H1 (cell line): ENCODE measurements around the gene ZBTB25. TPM values are rescaled to one million over a fixed set of nuclear protein-coding genes. Genes with fewer than 3 reads are reported as not detected.
A peak's percentile ranks its signal among the peaks of the same experiment; 100 is the strongest.

Source experiments
- CTCF ChIA-PET: fragments of 300-600 bp; sonication (Branson Sonifier 250); formaldehyde crosslinking; loops from one replicate; lab custom pipeline; 2021; ENCODE audit not compliant: partially characterized antibody; lab: Charles Lee
- POLR2A ChIA-PET: fragments of 300-600 bp; sonication (Branson Sonifier 250); formaldehyde crosslinking; loops from one replicate; lab custom pipeline; 2021; ENCODE audit warnings: inconsistent platforms; ENCODE audit not compliant: partially characterized antibody; lab: Charles Lee
- DNase-seq, 2 experiments: peaks; one replicate each; pipeline versions ENCODE4 v3.0.0 to v3.0.0-alpha.2; 2010 to 2022; ENCODE audit warnings: low spot score in 2 of 2, low read depth in 1 of 2, mixed read lengths in 1 of 2
- FAIRE-seq: peaks from 2 replicates; lab custom pipeline; 2011; peaks lifted over from hg19 to GRCh38; lab: Jason Lieb, UNC
- H2AFZ ChIP-seq: 2 replicates; pipeline ENCODE4 v1.8.1; 2012; ENCODE audit warnings: low read length, inconsistent platforms
- H2AK5ac ChIP-seq: 2 replicates; pipeline ENCODE4 v1.6.1; 2013; ENCODE audit warnings: low read depth, low read length
- H2BK120ac ChIP-seq: replicated peaks from 2 replicates; pipeline ENCODE3; 2013; ENCODE audit warnings: low read depth, low read length, inconsistent platforms
- H2BK12ac ChIP-seq: 2 replicates; pipeline ENCODE4 v1.6.1; 2013; ENCODE audit warnings: low read depth, low read length
- H2BK15ac ChIP-seq: 2 replicates; pipeline ENCODE4 v1.6.1; 2013; ENCODE audit warnings: low read length
- H2BK20ac ChIP-seq: 2 replicates; pipeline ENCODE4 v1.6.1; 2013; ENCODE audit warnings: low read length
- H2BK5ac ChIP-seq: 2 replicates; pipeline ENCODE4 v1.6.1; 2013; ENCODE audit warnings: low read depth, low read length
- H3K14ac ChIP-seq: 2 replicates; pipeline ENCODE4 v1.6.1; 2013; ENCODE audit warnings: inconsistent platforms; ENCODE audit not compliant: insufficient read length
- H3K18ac ChIP-seq: 2 replicates; pipeline ENCODE4 v1.6.1; 2013; ENCODE audit warnings: low read length; ENCODE audit errors: extremely low read depth
- H3K23ac ChIP-seq: 2 replicates; pipeline ENCODE4 v1.6.1; 2013; ENCODE audit warnings: inconsistent platforms; ENCODE audit not compliant: insufficient read length
- H3K23me2 ChIP-seq: 2 replicates; pipeline ENCODE4 v1.6.1; 2013; ENCODE audit warnings: low read depth, low read length
- H3K27ac ChIP-seq: 2 replicates; pipeline ENCODE4 v1.6.1; 2011; ENCODE audit warnings: low read depth, low read length, inconsistent platforms
- H3K27me3 ChIP-seq, 4 experiments: replicated peaks in 1 of 4; 1 replicate in 1 of 4; 2 replicates in 3 of 4; pipeline versions ENCODE4 v1.6.1 to v1.8.1; 2011 to 2013; ENCODE audit warnings: low read length in 3 of 4, mild to moderate bottlenecking in 3 of 4, inconsistent platforms in 2 of 4, mixed read lengths in 2 of 4, moderate library complexity in 1 of 4; ENCODE audit not compliant: control insufficient read depth in 3 of 4, insufficient read depth in 3 of 4; ENCODE audit errors: extremely low read depth in 1 of 4
- H3K36me3 ChIP-seq, 4 experiments: 2 replicates each; pipeline versions ENCODE4 v1.6.1 to v1.8.1; 2011 to 2013; ENCODE audit warnings: mild to moderate bottlenecking in 4 of 4, low read length in 3 of 4, moderate library complexity in 2 of 4, control low read depth in 1 of 4, inconsistent platforms in 1 of 4; ENCODE audit not compliant: insufficient read depth in 4 of 4, control insufficient read depth in 2 of 4
- H3K4ac ChIP-seq: replicated peaks from 2 replicates; pipeline ENCODE3; 2013; ENCODE audit warnings: low read length, low read depth, mixed read lengths, inconsistent platforms; ENCODE audit not compliant: insufficient read length
- H3K4me1 ChIP-seq, 4 experiments: replicated peaks in 1 of 4; 1 replicate in 1 of 4; 2 replicates in 3 of 4; pipeline versions ENCODE4 v1.6.1 to v1.8.1; 2011 to 2013; ENCODE audit warnings: low read length in 3 of 4, inconsistent platforms in 2 of 4, mixed read lengths in 1 of 4; ENCODE audit not compliant: insufficient read depth in 4 of 4, control insufficient read depth in 3 of 4
- H3K4me2 ChIP-seq, 2 experiments: 2 replicates each; pipeline versions ENCODE4 v1.6.1 to v1.8.1; 2011 to 2013; ENCODE audit warnings: low read depth in 2 of 2, low read length in 2 of 2, control low read depth in 1 of 2, inconsistent platforms in 1 of 2, mild to moderate bottlenecking in 1 of 2; ENCODE audit not compliant: insufficient read depth in 1 of 2
- H3K4me3 ChIP-seq, 4 experiments: fragments of 200-600, 300-600 bp in 1 of 4; sonication (generic), shearing (Covaris generic), sonication (Bioruptor Twin) in 1 of 4; 2 replicates each; pipeline versions ENCODE4 v1.5.1 to v1.8.1; 2011 to 2016; ENCODE audit warnings: low read length in 4 of 4, low read depth in 3 of 4, control low read depth in 2 of 4, inconsistent platforms in 2 of 4, mild to moderate bottlenecking in 2 of 4, mixed read lengths in 1 of 4, moderate library complexity in 1 of 4; ENCODE audit not compliant: insufficient read depth in 2 of 4; ENCODE audit errors: extremely low read depth in 1 of 4
- H3K56ac ChIP-seq: replicated peaks from 2 replicates; pipeline ENCODE3; 2013; ENCODE audit warnings: low read depth, mild to moderate bottlenecking, mixed read lengths, low read length, inconsistent platforms; ENCODE audit not compliant: insufficient read length
- H3K79me1 ChIP-seq: 2 replicates; pipeline ENCODE4 v1.6.1; 2013; ENCODE audit warnings: low read depth, low read length, control low read depth
- H3K79me2 ChIP-seq, 2 experiments: 2 replicates each; pipeline versions ENCODE4 v1.6.1 to v1.8.1; 2012 to 2013; ENCODE audit warnings: low read length in 2 of 2, mild to moderate bottlenecking in 2 of 2, inconsistent platforms in 1 of 2; ENCODE audit not compliant: insufficient read depth in 2 of 2, control insufficient read depth in 1 of 2
- H3K9ac ChIP-seq, 4 experiments: replicated peaks in 1 of 4; 1 replicate in 1 of 4; 2 replicates in 3 of 4; pipeline versions ENCODE4 v1.6.1 to v1.8.1; 2011 to 2013; ENCODE audit warnings: low read depth in 3 of 4, low read length in 3 of 4, control low read depth in 2 of 4, mild to moderate bottlenecking in 2 of 4, moderate library complexity in 2 of 4, inconsistent platforms in 1 of 4; ENCODE audit errors: extremely low read depth in 1 of 4
- H3K9me3 ChIP-seq, 2 experiments: 2 replicates each; pipeline versions ENCODE4 v1.6.1 to v1.8.1; 2012 to 2013; ENCODE audit warnings: mild to moderate bottlenecking in 2 of 2, moderate library complexity in 2 of 2, control low read depth in 1 of 2, inconsistent platforms in 1 of 2, low read depth in 1 of 2, low read length in 1 of 2, mixed read lengths in 1 of 2; ENCODE audit not compliant: insufficient read depth in 2 of 2
- H4K20me1 ChIP-seq, 2 experiments: replicated peaks in 1 of 2; 2 replicates each; pipeline versions ENCODE3 to v1.8.1; 2011 to 2013; ENCODE audit warnings: inconsistent platforms in 2 of 2, low read length in 2 of 2, mild to moderate bottlenecking in 1 of 2; ENCODE audit not compliant: insufficient read depth in 2 of 2, control insufficient read depth in 1 of 2
- H4K5ac ChIP-seq: 2 replicates; pipeline ENCODE4 v1.6.1; 2013; ENCODE audit warnings: low read length, low read depth, mixed read lengths, inconsistent platforms; ENCODE audit not compliant: insufficient read length
- H4K8ac ChIP-seq: 2 replicates; pipeline ENCODE4 v1.8.0; 2013; ENCODE audit warnings: mild to moderate bottlenecking, moderate library complexity, low read length, inconsistent platforms; ENCODE audit not compliant: insufficient read depth; ENCODE audit errors: extremely low read depth
- H4K91ac ChIP-seq: replicated peaks from 2 replicates; pipeline ENCODE3; 2013; ENCODE audit warnings: low read length, mixed read lengths, inconsistent platforms; ENCODE audit not compliant: insufficient read length
- ASH2L ChIP-seq: fragments of 200-600, 300-600 bp; sonication (generic); IDR thresholded peaks from one replicate; pipeline ENCODE4 v1.7.1; 2017; ENCODE audit warnings: low read length
- CEBPB ChIP-seq: IDR thresholded peaks from 2 replicates; pipeline ENCODE4 v1.6.1; 2012; ENCODE audit warnings: low read depth, low read length
- GTF2F1 ChIP-seq: IDR thresholded peaks from 2 replicates; pipeline ENCODE4 v1.6.1; 2012; ENCODE audit warnings: low read depth, low read length, improper control_type of control experiment, borderline replicate concordance
- RAD21 ChIP-seq, 2 experiments: IDR thresholded peaks in 1 of 2; conservative IDR thresholded peaks in 1 of 2; 2 replicates each; pipeline ENCODE4 v1.6.1; 2011; ENCODE audit warnings: low read depth in 2 of 2, low read length in 2 of 2, improper control_type of control experiment in 1 of 2, inconsistent platforms in 1 of 2, mild to moderate bottlenecking in 1 of 2, moderate library complexity in 1 of 2
- SIN3A ChIP-seq, 2 experiments: IDR thresholded peaks in 1 of 2; conservative IDR thresholded peaks in 1 of 2; 2 replicates each; pipeline ENCODE4 v1.6.1; 2011 to 2012; ENCODE audit warnings: low read length in 2 of 2, improper control_type of control experiment in 1 of 2, low read depth in 1 of 2, mild to moderate bottlenecking in 1 of 2
- SP1 ChIP-seq: IDR thresholded peaks from 2 replicates; pipeline ENCODE4 v1.6.1; 2011; ENCODE audit warnings: low read depth, low read length
- TEAD4 ChIP-seq: IDR thresholded peaks from 2 replicates; pipeline ENCODE4 v1.6.1; 2012; ENCODE audit warnings: low read depth, low read length, inconsistent platforms, mixed read lengths
- USF2 ChIP-seq: IDR thresholded peaks from 2 replicates; pipeline ENCODE4 v1.6.1; 2011; ENCODE audit warnings: low read length, improper control_type of control experiment
- WGBS, 2 experiments: shearing (Covaris generic) in 1 of 2; methylation state at CpG; one replicate each; pipeline versions ENCODE4 v1.1.6 to v1.1.7; 2013 to 2015; ENCODE audit warnings: low lambda C conversion rate in 2 of 2, mixed read lengths in 2 of 2, inconsistent platforms in 1 of 2, low coverage in 1 of 2, missing lambda C conversion rate in 1 of 2; ENCODE audit not compliant: insufficient replicate concordance in 2 of 2, insufficient coverage in 1 of 2, insufficient read length in 1 of 2; ENCODE audit errors: extremely low coverage in 1 of 2, missing lambda C conversion rate in 1 of 2; 5-methylcytosine and 5-hydroxymethylcytosine counted together
- polyA plus RNA-seq, 7 experiments: library from polyadenylated mRNA; depleted of rRNA in 3 of 7; stranded (reverse) in 5 of 7; unstranded in 2 of 7; fragments of >200 nt in 5 of 7; fragments of 200-250 nt in 2 of 7; gene quantifications; 1 replicate in 5 of 7; 2 replicates in 1 of 7; 4 replicates in 1 of 7; pipeline versions ENCODE4 v1.2.1 to v1.2.3, GENCODE V29; 2011 to 2013; ENCODE audit warnings: missing spikeins in 2 of 7, mixed read lengths in 2 of 7
- total RNA-seq: library from RNA; stranded (reverse); fragmentation: NEBNext Ultra II Directional; extraction: Animal tissue kit (Norgen Biotek cat#: 25700); gene quantifications from 2 replicates; pipeline ENCODE4 v1.2.1, GENCODE V29; 2021

The ZBTB25 gene
- total and polyA plus RNA-seq, 2 of the 8 experiments (the other 6 are each of a cell fraction or from before 2014, with no cell fraction given), result 5.4 to 11.4 TPM

- no peak overlapping the region for H2BK120ac ChIP-seq
- H2BK15ac ChIP-seq, result no peak overlapping the region
- H2AK5ac ChIP-seq, result no peak overlapping the region
- H2BK20ac ChIP-seq, result no peak overlapping the region
- 18% methylated on average over 15 of the region's 15 CpGs; no CpG with 5 or more reads in 1 of the 2 experiments for WGBS, 2 experiments
- peaks cover 13% of the 10 kb centered on the region for H3K23me2 ChIP-seq
- no peak overlapping the region for H4K5ac ChIP-seq
- no peak overlapping the region for H4K8ac ChIP-seq
- no peak overlapping the region for H3K27ac ChIP-seq
- ChIA-PET CTCF (interaction anchor here (0.6 to 2.0 kb wide), 14 partner anchors 9 to 170 kb away, joined by 3 to 6 read pairs (median 3); no protein-coding TSS in a partner anchor), POLR2A (interaction anchor here (0.6 to 6.1 kb wide), 8 partner anchors 8 to 128 kb away, joined by 3 to 52 read pairs (median 5); partner anchors contain the start of genes MTHFD1, ZBTB1 and ZBTB25)
- H4K20me1 ChIP-seq, result peaks cover 2 to 4% of the 10 kb centered on the region in 2 experiments
- no peak overlapping the region for H3K23ac ChIP-seq
- H3K4me1 ChIP-seq, result peaks cover 0 to 6% (median 4%) of the 10 kb centered on the region in 4 experiments; a peak in 4 of 7 replicates
- no peak overlapping the region for H3K4ac ChIP-seq
- no peak overlapping the region for H3K56ac ChIP-seq
- H4K91ac ChIP-seq, result no peak overlapping the region
- no peaks in the 10 kb centered on the region for H3K27me3 ChIP-seq
- DNase-seq (no peak), FAIRE-seq (no peak)
- no peak overlapping the region for H3K14ac ChIP-seq
- H3K4me3 ChIP-seq, result peak overlapping the region; percentile 51 to 70 (median 63)
- peak overlapping the region; percentile 85 to 89 for H3K4me2 ChIP-seq
- no peaks in the 10 kb centered on the region for H3K79me2 ChIP-seq
- H3K18ac ChIP-seq, result no peak overlapping the region; the same call in 1 of the 2 replicates
- peaks cover 0 to 3% (median 0%) of the 10 kb centered on the region in 4 experiments; a peak in 1 of 8 replicates for H3K36me3 ChIP-seq
- no peaks in the 10 kb centered on the region for H3K9me3 ChIP-seq
- H2BK5ac ChIP-seq, result no peak overlapping the region
- H2AFZ ChIP-seq, result peak overlapping the region; percentile 10; the same call in 1 of the 2 replicates
- no peak overlapping the region for H2BK12ac ChIP-seq
- H3K9ac ChIP-seq, result peak overlapping the region in 3 of 4 experiments; percentile 26 to 40 (median 39); a peak in 4 of 7 replicates
- no peaks in the 10 kb centered on the region for H3K79me1 ChIP-seq
- TF ChIP-seq TEAD4, result peak; percentile 78; the same call in 1 of the 2 replicates
- TF ChIP-seq SP1, result no peak
- peak in 1 of 2 experiments; percentile 36; a peak in 1 of 4 replicates for TF ChIP-seq SIN3A (conservative IDR thresholded peaks at IDR 0.05 in 1 of 2, IDR thresholded peaks at IDR 0.05 in 1 of 2; ENCODE audit: low read depth in 1 of 2, low read length in 2 of 2)
- peak; percentile 67 for TF ChIP-seq ASH2L
- peak; percentile 24 to 32; a peak in 3 of 4 replicates for TF ChIP-seq RAD21 (IDR thresholded peaks at IDR 0.05 in 1 of 2, conservative IDR thresholded peaks at IDR 0.05 in 1 of 2; ENCODE audit: low read depth in 2 of 2, low read length in 2 of 2)
- no peak for TF ChIP-seq GTF2F1
- no peak for TF ChIP-seq USF2
- TF ChIP-seq CEBPB, result peak; percentile 16; the same call in 1 of the 2 replicates
These were observed 37.6 kb downstream of the ZBTB25 start for GRCh38 chr14:64465831-64466554.
